Activated B cell treated with CpG ODN at 0.5 μM for 24 hours (primary cell): ENCODE data around the gene FARP1. TPM values are rescaled to one million over a fixed set of nuclear protein-coding genes. Genes with fewer than 3 reads are reported as not detected.

Experiments
- ATAC-seq: fragments of 200-7000 bp; cut with Tn5 transposase; one replicate; pipeline ENCODE4 v1.10.0; 2021; ENCODE audit warnings: low read depth, mild to moderate bottlenecking, moderate library complexity
- CTCF ChIA-PET: fragments of 350-600 bp; sonication (Branson Sonifier 250); formaldehyde crosslinking; loops from one replicate; lab custom pipeline; 2021; ENCODE audit warnings: antibody characterized with exemption; lab: Charles Lee
- POLR2A ChIA-PET: fragments of 350-600 bp; sonication (Branson Sonifier 250); formaldehyde crosslinking; loops from one replicate; lab custom pipeline; 2021; ENCODE audit warnings: antibody characterized with exemption; lab: Charles Lee
- DNase-seq: peaks from one replicate; pipeline ENCODE4 v3.0.0; 2022
- H3K27ac Mint-ChIP-seq: one replicate; pipeline ENCODE4 v1.8.0; 2020; ENCODE audit warnings: mixed read lengths
- H3K27me3 Mint-ChIP-seq: one replicate; pipeline ENCODE4 v1.8.0; 2021; ENCODE audit warnings: mixed read lengths
- H3K36me3 Mint-ChIP-seq: one replicate; pipeline ENCODE4 v1.8.0; 2021; ENCODE audit warnings: low read depth, mixed read lengths
- H3K4me1 Mint-ChIP-seq: one replicate; pipeline ENCODE4 v1.8.0; 2021; ENCODE audit warnings: mixed read lengths
- H3K4me3 Mint-ChIP-seq: one replicate; pipeline ENCODE4 v1.8.0; 2020; ENCODE audit warnings: mild to moderate bottlenecking, mixed read lengths
- H3K9me3 Mint-ChIP-seq: one replicate; pipeline ENCODE4 v1.8.0; 2020; ENCODE audit warnings: mixed read lengths
- intact Hi-C: fragments of 100-400 bp; cut with micrococcal nuclease; formaldehyde crosslinking; loops from one replicate; pipeline ENCODE4 v1.15.1; 2024
- total RNA-seq: library from RNA; stranded (reverse); gene quantifications from 2 replicates; pipeline ENCODE4 v1.2.3, GENCODE V29; 2022
- TF ChIP-seq, protein P1 (sequence below): fragments of 200-600 bp; IDR thresholded peaks from one replicate; pipeline ENCODE4 v1.8.0; 2022; ENCODE audit warnings: antibody characterized with exemption, mild to moderate bottlenecking

The FARP1 gene
- total RNA-seq, 1 donor from 2014 or later = 2.1 TPM

DNA sequence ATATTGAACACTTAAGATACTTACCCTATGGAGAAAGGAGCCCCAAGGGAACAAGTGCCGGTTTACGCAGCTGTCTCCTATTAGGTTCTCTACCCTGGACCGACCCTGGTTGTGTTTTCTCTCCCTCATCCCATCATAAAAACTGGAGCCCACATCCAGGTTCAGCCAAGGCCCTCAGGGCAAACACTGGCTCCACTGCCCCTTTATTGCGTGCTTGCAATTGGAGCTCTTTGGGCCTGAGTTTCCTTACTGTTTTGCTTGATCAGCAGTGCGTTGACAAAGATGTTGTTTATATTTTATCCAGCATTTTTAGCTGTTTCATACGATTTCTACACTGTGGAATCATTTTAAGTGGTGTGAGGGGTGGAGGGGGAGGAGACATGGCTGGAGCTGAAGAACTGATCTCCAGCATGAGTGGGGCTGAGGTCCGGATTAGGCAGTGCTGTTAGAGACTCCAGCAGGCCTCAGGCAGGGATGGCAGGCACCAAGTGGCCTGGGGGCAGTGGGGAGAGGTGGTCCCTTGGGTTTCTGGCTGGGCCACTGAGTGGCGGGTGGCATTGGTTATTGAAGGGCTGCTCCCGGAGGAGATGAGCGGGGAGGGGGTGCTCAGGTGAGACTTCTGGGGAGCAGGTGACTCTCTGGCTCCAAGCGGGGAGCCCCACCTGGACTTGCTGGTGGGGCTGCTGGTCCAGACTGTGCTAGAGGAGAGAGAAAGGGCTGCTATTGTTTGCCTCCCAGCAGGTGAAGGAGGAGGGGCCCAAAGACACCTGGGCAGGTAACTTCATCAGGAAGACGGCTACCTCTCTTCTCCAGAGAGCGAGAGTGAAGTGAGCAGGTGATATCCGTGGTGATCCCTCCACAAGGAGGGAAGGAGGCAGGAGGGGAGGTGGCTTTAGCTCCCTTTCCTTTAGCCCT, 96.5 kb downstream of the FARP1 start:
- intact Hi-C loops = no loop called here

DNA sequence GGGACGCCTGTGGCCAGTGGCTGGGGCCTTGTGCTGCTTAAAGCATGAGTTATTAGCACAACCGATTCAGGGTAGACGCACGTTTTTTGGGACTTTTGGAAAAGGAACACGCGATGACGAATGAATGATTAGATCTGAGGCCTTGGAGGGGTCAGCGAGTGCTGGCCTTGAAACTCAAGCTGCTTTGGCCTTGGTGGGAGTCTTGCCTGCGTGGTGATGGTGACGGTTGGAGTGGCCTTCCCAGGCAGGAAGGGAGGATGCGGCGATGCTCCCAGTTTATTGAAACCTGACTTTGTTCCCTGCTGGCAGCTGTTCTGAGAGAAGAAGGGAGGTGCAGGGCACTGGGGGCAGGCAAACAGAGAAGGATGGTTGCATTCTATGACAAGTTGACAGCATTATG, 97.2 kb downstream of the FARP1 start:
- ChIA-PET CTCF (no interaction called here), POLR2A (no interaction called here)
- TF ChIP-seq, protein P1, sequence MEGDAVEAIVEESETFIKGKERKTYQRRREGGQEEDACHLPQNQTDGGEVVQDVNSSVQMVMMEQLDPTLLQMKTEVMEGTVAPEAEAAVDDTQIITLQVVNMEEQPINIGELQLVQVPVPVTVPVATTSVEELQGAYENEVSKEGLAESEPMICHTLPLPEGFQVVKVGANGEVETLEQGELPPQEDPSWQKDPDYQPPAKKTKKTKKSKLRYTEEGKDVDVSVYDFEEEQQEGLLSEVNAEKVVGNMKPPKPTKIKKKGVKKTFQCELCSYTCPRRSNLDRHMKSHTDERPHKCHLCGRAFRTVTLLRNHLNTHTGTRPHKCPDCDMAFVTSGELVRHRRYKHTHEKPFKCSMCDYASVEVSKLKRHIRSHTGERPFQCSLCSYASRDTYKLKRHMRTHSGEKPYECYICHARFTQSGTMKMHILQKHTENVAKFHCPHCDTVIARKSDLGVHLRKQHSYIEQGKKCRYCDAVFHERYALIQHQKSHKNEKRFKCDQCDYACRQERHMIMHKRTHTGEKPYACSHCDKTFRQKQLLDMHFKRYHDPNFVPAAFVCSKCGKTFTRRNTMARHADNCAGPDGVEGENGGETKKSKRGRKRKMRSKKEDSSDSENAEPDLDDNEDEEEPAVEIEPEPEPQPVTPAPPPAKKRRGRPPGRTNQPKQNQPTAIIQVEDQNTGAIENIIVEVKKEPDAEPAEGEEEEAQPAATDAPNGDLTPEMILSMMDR = no peak
- Mint-ChIP-seq H3K4me3 (no peak overlapping the region), H3K27ac (no peak overlapping the region), H3K9me3 (no peaks in the 10 kb centered on the region), H3K27me3 (peaks cover 2% of the 10 kb centered on the region), H3K36me3 (no peaks in the 10 kb centered on the region), H3K4me1 (no peaks in the 10 kb centered on the region)
- DNase-seq (no peak), ATAC-seq (no peak)
- intact Hi-C loops = no loop called here

More for the DNA sequence above, 96.5 kb downstream of the FARP1 start:
- Mint-ChIP-seq H3K4me3 (no peak overlapping the region), H3K36me3 (no peaks in the 10 kb centered on the region), H3K27ac (no peak overlapping the region), H3K27me3 (peaks cover 5% of the 10 kb centered on the region), H3K9me3 (no peaks in the 10 kb centered on the region), H3K4me1 (no peaks in the 10 kb centered on the region)
- TF ChIP-seq, protein P1 = no peak
- ChIA-PET CTCF (no interaction called here), POLR2A (no interaction called here)
- no peak for DNase-seq
- ATAC-seq = no peak

DNA sequence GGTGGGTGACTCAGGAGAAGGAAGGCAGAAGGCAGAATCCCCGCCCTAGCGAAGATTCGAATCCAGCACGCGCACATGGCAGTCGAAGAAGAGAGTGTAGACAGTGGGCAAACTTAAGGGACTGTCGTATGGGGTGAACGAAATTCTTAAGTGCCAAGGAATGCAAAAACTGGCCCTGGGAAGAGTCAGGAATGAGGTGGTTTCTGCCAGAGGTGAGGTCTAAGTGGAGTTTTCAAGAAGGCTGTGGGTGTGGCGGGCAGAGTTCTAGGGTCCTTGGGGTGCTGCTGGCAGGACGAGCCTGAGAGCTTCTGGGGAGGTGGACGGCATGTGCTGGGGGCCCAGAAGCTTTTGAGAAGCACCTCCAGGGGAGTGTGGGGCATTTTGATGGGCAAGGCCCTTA, 98.1 kb downstream of the FARP1 start:
- Mint-ChIP-seq H3K4me3 (no peak overlapping the region), H3K27ac (no peak overlapping the region), H3K36me3 (no peaks in the 10 kb centered on the region), H3K4me1 (no peaks in the 10 kb centered on the region), H3K9me3 (no peaks in the 10 kb centered on the region), H3K27me3 (no peaks in the 10 kb centered on the region)
- no peak for DNase-seq
- TF ChIP-seq, protein P1 = no peak
- POLR2A ChIA-PET = no interaction called here
- ATAC-seq = no peak
- intact Hi-C loops = no loop called here
- CTCF ChIA-PET = no interaction called here

DNA sequence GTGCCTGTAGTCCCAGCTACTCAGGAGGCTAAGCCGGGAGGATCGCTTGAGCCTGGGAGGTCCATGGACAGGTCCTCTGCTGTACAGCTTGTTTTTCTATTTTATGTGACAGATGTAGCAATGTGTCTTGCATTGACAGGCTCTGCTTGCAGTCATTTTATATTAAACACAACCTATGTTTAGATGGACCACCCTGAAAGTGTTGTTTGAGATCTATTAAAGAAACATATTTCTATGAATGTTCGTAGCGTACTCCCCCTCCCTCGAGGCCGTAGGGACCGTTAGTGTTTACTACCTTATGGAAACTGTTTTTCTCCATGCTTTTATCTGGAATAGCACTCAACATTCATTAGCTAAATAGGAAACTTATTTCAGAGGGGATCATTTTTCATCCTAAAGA, 99.1 kb downstream of the FARP1 start:
- ATAC-seq (no peak), DNase-seq (no peak)
- no peaks in the 10 kb centered on the region for H3K4me1 Mint-ChIP-seq
- POLR2A ChIA-PET = no interaction called here
- no peak overlapping the region for H3K4me3 Mint-ChIP-seq
- H3K27ac Mint-ChIP-seq = no peak overlapping the region
- no peaks in the 10 kb centered on the region for H3K9me3 Mint-ChIP-seq
- peaks cover 2% of the 10 kb centered on the region for H3K27me3 Mint-ChIP-seq
- TF ChIP-seq, protein P1 = no peak
- CTCF ChIA-PET = no interaction called here
- intact Hi-C loops = no loop called here
- no peaks in the 10 kb centered on the region for H3K36me3 Mint-ChIP-seq

DNA sequence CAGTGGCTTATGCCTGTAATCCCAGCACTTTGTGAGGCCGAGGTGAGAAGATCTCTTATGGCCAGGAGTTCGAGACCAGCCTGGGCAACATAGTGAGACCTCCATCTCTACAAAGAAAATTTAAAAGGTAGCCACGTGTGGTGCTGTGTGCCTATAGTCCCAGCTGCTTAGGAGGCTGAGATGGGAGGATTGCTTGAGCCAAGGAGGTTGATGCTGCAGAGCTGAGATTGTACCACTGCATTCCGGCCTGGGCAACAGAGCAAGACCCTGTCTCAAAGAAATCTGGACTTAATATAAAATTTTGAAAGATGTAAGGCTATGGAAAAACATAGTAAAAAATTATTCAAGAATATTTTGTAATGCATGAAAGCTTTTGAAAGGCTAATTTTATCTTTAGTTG, 99.5 kb downstream of the FARP1 start:
- H3K4me1 Mint-ChIP-seq = no peaks in the 10 kb centered on the region
- CTCF ChIA-PET = no interaction called here
- no peak overlapping the region for H3K27ac Mint-ChIP-seq
- peaks cover 2% of the 10 kb centered on the region for H3K27me3 Mint-ChIP-seq
- POLR2A ChIA-PET = no interaction called here
- intact Hi-C loops = no loop called here
- no peaks in the 10 kb centered on the region for H3K9me3 Mint-ChIP-seq
- DNase-seq (no peak), ATAC-seq (no peak)
- TF ChIP-seq, protein P1 = no peak
- no peak overlapping the region for H3K4me3 Mint-ChIP-seq
- H3K36me3 Mint-ChIP-seq = no peaks in the 10 kb centered on the region
